ENCODE measurements around the gene IPPK. TPM values are rescaled to one million over a fixed set of nuclear protein-coding genes. Genes with fewer than 3 reads are reported as not detected.

IPPK gene
- total RNA-seq, 2 donors from 2014 or later = 8.2 to 8.4 TPM

DNA sequence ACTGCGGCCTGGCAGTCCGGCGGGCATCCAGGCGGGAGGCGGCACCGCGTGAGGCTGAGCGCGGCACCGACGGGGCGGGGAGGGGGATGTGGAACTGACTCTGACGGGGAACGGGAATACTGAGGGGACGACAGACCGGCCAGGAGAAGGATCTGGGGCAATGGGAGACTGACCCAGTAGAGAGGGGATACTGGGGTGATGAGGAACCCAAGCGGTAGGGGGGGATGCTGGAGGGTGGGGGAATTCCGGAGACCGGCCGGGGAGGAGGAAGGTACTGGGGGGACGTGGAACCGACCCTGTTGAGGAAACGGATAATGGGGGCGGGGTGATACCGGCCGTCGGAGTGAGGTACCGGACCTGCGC is 423 bp downstream of the IPPK start:
- peaks cover 7% of the 10 kb centered on the region for H3K4me1 ChIP-seq
- H3K36me3 ChIP-seq = no peaks in the 10 kb centered on the region
- H3K27me3 ChIP-seq = no peaks in the 10 kb centered on the region
- H3K9ac ChIP-seq (ENCODE audit: low read depth in 2 of 2, low read length in 2 of 2) = peak overlapping the region; percentile 84 to 96
- peak overlapping the region; percentile 94 for H3K4me3 ChIP-seq
- peak; percentile 51 for DNase-seq
- TF ChIP-seq CTCF (IDR thresholded peaks at IDR 0.05) = no peak
- no peaks in the 10 kb centered on the region for H3K9me3 ChIP-seq
- peak overlapping the region; percentile 73 for H3K27ac ChIP-seq
- intact Hi-C loops (cut with DNase I) = no loop called here

DNA sequence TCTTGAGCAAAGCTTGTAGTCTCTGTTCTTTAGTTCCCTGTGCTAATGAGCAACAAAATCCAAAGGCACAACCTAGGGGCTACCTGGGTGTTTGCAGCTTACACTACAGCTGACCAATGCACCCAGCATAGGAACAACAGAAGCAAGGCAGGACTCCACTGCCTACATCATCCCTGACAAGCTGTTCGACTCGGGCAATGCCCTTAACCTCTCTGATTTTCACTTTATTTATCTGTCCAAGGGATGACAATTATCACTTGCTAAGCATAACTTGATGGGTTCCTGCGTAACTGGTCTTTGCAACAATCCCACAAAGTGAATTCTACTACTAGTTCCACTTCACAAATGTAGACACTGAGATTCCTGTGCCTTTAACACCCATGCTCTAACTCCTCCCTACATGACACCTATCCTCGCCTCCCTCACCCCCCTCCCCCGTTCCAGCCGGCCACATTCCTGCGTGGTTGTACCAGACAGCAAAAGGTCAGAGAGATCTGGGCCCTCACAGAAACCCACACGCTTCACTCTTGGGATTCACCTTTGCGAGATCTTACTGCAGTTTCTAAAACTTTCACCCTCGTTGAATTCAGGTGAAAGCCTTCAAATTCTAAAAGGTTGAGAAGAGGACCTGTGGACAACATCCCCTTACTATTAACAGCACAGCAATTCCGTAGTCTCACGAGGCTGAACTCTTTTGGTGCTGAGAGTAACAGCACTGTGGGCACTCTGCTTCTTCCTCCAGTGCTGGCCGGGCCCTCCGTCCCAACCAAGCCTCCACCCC is 995 bp downstream of the IPPK start:
- H3K4me1 ChIP-seq = peaks cover 7% of the 10 kb centered on the region
- H3K27ac ChIP-seq = peak overlapping the region; percentile 73
- DNase-seq = peak; percentile 55
- no peaks in the 10 kb centered on the region for H3K27me3 ChIP-seq
- H3K36me3 ChIP-seq = no peaks in the 10 kb centered on the region
- no peaks in the 10 kb centered on the region for H3K9me3 ChIP-seq
- H3K9ac ChIP-seq (ENCODE audit: low read depth in 2 of 2, low read length in 2 of 2) = peak overlapping the region; percentile 84 to 96
- TF ChIP-seq CTCF (IDR thresholded peaks at IDR 0.05) = no peak
- intact Hi-C loops (cut with DNase I) = no loop called here
- peak overlapping the region; percentile 94 for H3K4me3 ChIP-seq

GRCh38 chr9:92666912-92667532 is 2.9 kb downstream of the IPPK start:
- H3K27ac ChIP-seq = no peak overlapping the region
- H3K4me3 ChIP-seq = no peak overlapping the region
- no peaks in the 10 kb centered on the region for H3K27me3 ChIP-seq
- peaks cover 7% of the 10 kb centered on the region for H3K4me1 ChIP-seq
- DNase-seq = no peak
- no peaks in the 10 kb centered on the region for H3K9me3 ChIP-seq
- TF ChIP-seq CTCF (IDR thresholded peaks at IDR 0.05) = no peak
- no peak overlapping the region for H3K9ac ChIP-seq (ENCODE audit: low read depth in 2 of 2, low read length in 2 of 2)
- intact Hi-C loops (cut with DNase I) = no loop called here
- no peaks in the 10 kb centered on the region for H3K36me3 ChIP-seq

DNA sequence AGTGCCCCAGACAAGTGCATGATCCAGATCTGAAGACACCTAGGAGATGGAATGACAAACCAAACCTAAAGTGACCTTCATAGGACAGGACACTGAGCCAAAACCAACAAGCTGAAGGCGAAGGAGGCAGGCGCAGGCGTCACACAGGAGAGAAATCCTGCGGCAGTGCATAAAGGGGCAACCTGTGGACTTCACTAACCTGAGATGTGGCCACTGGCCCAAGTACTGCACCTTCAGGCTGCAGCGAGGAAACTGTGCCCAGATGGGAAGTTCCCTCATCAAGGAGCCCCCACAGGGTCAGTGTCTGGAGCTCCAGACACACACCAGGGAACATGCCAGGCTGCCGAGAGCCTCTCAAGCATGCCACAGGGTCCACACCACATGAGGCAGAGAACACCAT is 3.7 kb downstream of the IPPK start:
- Histone ChIP-seq H3K4me3 (no peak overlapping the region), H3K9me3 (no peaks in the 10 kb centered on the region), H3K9ac (ENCODE audit: low read depth in 2 of 2, low read length in 2 of 2) (no peak overlapping the region), H3K27ac (no peak overlapping the region), H3K36me3 (no peaks in the 10 kb centered on the region), H3K4me1 (peaks cover 7% of the 10 kb centered on the region), H3K27me3 (no peaks in the 10 kb centered on the region)
- intact Hi-C loops (cut with DNase I) = no loop called here
- no peak for TF ChIP-seq CTCF (IDR thresholded peaks at IDR 0.05)
- DNase-seq = no peak

DNA sequence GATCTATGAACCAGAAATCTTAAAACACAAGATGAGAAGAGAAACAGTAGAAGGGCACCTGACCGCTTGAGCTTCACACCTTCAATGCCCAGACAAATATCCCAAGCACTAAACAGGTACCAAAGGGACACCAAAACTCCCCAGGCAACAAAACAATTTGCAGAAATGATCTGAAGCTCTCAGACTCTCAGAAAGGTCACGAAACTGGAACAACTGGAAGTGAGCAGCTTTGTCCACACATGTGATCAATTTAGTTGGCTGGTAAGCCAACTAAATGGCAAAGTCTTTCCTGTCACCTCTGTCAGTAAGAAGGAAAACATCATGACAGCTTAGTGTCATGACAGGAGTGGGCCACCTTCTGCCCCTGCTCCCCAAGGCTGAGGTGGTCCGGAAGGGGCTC is 4.1 kb downstream of the IPPK start:
- H3K36me3 ChIP-seq = no peaks in the 10 kb centered on the region
- no peak overlapping the region for H3K27ac ChIP-seq

More for the DNA sequence above, 4.1 kb downstream of the IPPK start:
- H3K27me3 ChIP-seq = no peaks in the 10 kb centered on the region
- peaks cover 4% of the 10 kb centered on the region for H3K4me1 ChIP-seq
- DNase-seq = no peak
- TF ChIP-seq CTCF (IDR thresholded peaks at IDR 0.05) = no peak
- no peaks in the 10 kb centered on the region for H3K9me3 ChIP-seq
- intact Hi-C loops (cut with DNase I) = no loop called here
- no peak overlapping the region for H3K4me3 ChIP-seq
- no peak overlapping the region for H3K9ac ChIP-seq (ENCODE audit: low read depth in 2 of 2, low read length in 2 of 2)

Data from colonic mucosa (tissue), 4 donors.